Fibroblast of upper back skin (primary cell): ENCODE measurements around the gene SUN1.

Experiments used
- DNase-seq: peaks from one replicate; pipeline ENCODE4 v3.0.0-alpha.2; 2013

SUN1 gene

DNA sequence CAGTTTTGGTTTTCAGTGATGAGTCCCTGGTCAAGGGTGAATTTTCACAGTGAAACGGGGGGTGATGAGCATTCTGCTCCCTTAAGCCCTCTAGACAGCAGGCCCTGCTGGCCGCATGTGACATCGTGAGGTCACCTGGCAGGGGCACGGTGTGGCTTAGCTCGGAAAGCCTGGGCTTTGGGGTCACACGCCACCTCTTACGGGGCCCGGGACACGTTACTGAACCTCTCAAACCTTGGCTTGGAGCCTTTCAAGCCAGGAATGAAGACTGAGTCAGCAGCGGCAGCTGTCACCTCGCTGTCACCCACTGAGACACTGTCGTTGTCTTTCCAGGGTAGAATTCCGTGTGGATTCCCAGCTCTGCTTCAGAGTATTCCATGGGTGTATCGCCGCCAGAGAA lies 48.2 kb downstream of the SUN1 start:
- DNase-seq = no peak

DNA sequence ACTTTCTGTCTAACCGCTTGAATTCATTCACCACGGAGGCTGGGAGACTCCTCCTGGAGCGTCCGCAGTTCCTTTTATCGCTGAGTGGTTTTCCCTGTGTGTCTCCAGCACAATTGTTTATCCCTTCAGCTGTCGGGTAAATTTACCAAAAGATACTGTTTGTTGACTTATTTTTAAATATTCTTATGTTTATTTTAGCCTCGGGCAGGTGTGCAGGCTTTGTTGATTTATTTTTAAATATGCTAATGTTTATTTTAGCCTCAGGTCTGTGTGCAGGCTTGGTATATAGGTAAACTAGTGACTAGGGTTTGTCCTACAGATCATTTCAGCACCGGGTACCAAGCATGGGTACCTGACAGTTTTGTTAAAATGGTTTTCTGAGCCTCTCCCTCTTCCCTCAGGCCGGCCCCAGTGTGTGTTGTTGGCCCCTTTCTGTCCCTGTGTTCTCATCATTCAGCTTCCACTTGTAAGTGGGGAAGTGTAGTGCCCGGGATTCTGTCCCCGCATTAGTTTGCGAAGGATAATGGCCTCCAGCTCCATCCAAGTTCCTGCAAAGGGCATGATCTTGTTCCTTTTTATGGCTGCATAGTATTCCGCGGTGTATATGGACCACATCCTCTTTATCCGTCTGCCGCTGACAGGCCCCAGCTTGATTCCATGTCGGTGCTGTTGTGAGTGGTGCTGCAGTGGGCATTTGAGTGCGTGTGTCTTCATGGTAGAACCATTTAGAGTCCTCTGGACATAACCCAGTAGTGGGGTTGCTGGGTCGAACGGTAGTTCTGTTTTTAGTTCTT lies 49.4 kb downstream of the SUN1 start:
- DNase-seq = no peak

DNA sequence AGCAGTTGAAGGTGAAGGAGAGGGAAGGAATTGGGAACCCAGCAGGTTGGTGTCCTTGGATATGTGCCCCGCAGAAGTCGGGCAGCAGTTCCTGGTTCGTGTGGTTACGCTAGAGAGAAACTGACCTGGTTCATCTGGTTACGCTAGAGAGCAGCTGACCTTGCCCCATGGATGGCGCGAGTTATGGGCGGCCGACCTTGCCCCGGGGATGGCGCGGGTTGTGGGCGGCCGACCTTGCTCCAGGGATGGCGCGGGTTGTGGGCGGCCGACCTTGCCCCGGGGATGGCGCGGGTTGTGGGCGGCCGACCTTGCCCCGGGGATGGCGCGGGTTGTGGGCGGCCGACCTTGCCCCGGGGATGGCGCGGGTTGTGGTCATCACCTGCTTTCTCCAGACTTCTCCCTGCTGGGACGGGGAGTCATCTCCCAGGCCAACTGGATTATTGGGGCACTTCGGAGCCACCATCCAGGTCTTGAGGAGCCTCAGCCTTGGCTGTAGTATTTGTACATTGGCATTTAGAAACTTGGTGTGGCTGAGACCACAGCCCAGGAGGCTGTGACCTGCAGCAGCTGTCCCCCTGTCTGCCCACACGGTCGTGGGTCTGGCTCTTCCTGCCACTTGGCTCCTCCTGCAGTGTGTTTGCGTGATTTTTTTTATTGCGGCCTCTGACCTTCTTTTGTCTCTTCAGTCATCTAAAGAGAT lies 50.2 kb downstream of the SUN1 start:
- no peak for DNase-seq

DNA sequence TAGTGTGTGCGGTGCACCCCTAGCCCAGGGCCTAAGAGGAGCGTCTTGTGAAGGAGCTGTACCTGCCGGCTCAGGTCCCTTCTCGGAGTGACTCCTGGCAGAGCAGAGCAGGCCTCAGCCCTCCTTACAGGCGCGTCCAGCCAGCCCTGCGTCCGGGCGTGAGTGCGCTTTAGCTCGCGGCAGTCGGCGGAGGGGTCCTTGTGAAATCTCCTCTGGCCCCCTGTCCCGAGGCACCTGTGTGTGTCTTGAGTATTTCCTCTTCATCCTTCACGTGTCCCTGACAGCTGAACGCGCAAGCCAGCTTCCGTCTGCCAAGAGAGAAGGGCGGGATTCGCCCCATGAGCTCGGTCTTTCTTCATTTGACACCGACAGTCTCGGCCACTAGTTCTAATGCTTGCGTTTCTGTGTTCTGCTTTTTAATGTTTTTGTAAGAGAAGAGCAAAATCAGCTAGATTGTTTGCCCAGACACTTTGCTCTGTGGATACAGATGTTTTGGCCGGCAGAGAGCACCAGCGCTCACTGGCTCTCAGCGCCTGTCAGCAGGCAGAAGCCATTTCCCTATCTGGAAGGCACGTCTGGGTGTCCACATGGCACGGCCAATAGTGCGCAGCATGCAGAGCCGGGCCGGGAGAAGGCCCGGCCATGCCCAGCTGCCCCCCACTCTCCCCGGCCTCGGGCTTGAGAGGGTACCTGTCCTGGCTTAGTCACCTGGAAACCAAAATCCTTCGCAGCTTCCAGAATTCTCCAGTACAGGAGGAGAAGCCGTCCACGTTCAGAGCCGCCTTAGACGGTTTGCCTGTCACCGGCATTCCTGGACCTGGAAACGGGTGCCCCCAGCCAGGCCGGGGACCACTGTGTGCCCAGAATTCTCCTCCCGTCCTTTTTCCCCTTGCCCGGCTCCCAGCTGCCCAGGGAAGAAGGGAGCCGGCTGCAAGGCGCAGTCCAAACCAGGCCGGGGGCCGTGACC lies 51.1 kb downstream of the SUN1 start:
- no peak for DNase-seq

GRCh38 chr7:884191-885003 lies 52.1 kb downstream of the SUN1 start:
- DNase-seq = no peak

GRCh38 chr7:885261-885892 lies 53.1 kb downstream of the SUN1 start:
- no peak for DNase-seq

DNA sequence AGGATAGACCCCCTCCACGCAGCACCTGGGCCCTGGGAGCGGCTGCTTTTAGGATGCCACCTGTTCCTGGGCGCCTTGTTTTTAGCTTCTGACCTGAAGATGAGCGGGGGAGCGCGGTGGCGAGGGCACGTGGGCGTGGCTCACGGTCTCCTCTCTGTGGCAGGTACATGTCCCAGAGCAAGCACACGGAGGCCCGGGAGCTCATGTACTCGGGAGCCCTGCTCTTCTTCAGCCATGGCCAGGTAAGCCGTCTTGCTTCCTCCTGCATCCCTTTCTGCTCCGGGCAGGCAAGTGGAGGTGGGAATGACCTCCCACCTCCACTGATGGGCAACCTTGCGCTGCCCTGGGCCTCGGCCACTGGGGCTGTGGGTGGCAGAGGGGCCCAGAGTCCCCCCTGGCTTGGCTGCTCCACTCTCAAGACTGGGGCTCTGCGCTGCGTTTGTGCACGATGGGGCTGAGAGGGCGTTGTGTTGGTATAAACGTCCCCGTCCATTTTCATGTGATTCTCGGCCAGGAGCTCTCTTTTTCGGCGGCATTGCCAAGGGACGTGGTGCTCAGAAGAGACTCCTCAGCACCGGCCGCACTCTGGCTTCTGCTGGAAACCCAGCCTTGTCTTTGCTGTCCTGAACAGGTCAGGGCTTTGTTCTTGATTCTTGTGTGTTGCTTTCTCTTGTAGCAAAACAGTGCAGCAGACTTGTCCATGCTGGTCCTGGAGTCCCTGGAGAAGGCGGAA lies 53.8 kb downstream of the SUN1 start:
- no peak for DNase-seq

DNA sequence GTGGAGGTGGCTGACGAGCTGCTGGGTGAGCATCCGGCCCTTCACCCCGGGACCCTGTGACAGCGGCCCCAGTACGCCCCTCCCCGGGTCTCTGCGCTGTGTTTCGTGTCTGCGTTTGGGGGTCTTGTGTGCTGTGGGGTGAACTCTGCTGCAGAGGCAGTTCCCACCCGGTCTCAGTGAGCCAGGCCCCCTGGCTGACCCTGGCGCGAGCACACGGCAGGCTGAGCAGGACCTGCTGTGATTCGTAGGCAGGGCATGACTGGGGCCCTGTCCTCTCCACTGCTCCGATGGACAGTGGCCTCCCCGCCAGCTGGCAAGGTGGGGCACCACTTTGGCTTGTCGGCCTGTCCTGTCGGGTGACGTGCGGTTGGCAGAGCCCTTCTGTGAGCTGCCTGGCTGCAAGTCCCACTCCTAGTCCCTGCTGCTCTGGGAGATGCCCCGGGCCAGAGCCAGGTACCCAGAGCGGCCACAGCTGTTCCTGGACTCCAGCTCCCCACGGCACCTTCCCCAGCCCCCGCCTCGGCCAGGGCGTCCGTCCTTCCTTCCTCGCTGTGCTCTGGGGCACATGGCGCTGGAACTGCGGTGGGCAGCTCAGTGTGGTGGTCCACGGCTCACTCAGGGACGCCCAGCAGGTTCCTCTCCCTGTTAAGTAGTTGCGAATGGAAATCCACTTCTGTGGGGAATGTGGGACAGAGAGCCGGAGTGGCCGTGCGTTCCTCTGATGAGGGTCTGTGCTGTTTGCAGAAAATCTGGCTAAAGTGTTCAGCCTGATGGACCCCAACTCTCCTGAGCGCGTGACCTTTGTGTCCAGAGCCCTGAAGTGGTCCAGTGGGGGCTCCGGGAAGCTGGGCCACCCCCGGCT lies 54.6 kb downstream of the SUN1 start:
- DNase-seq = no peak

DNA sequence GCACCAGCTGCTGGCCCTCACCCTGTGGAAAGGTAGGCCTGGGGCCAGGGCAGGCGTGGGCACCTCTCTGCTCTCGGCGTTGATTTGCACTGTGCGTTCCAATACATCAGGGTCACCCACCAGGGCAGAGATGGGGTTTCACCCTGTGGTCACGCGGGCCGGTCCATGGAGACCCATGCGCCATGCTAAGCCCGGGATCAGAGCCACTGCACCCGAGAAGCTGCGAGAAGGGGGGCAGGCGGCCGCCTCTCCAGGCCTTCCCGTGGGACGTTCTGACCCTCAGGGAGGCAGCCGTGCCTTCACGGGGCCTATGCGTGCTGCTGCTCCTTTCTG lies 55.2 kb downstream of the SUN1 start:
- no peak for DNase-seq

DNA sequence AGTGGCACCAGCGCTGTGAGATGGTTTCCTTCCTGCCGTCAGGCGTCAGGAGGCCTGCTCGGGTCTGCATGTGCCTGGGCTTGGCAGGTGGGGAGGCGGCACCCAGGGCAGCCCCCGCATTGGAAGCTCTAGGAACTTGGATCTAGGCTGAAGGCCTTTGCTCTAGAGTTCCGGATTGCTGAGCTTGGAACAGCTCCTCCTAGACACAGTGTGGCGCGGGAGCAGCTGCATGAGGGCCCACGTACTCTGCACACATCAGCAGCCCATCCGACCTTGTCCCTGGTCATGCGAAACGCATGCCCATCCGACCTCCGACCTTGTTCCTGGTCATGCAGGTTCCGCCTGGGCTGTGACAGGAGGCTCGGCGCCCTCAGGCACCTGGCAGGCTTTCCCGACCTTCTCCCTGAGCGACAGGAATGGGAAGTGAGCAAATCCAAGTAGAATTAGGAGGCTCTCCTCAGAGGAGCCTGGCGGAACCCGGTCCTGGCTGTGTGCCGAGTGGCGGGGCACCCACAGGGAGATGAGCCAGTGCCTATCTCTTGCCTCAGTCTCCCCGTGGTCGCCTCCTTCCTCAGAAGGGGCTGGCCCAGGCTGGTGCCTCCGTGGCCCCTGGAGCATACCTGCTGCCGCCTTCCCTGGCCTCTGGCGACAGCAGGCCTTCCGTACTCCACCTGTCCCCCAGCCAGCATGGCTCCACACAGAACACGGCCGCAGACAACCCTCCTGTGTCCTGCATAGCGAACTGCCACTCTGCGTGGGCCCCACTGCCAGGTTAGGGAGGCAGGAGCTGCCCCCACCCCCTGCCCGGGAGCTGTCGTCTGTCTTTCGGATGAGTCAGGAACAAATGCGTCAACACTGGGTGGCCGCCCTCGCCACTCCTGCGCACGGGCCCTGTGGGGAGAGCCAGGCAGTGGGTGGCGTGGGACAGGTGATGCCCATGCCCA lies 56.1 kb downstream of the SUN1 start:
- DNase-seq = no peak

GRCh38 chr7:889025-889390 lies 56.7 kb downstream of the SUN1 start:
- no peak for DNase-seq

DNA sequence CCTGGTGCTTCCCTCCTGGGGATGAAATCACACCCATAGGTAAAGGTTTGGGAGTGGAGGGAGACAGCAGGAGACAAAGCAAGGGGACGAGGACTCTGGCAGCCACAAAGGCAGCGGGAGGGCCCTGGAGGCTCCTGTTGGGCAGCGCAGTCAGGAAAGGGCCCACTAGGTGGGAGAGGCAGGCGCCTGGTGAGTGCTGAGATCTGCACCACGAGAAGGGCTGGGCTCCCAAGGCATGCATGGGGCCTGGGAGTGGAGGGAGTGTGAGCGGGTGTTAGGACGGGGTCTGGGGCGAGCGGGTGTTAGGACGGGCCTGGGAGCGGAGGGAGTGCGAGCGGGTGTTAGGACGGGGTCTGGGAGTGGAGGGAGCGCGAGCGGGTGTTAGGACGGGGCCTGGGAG lies 57.1 kb downstream of the SUN1 start:
- DNase-seq = no peak

DNA sequence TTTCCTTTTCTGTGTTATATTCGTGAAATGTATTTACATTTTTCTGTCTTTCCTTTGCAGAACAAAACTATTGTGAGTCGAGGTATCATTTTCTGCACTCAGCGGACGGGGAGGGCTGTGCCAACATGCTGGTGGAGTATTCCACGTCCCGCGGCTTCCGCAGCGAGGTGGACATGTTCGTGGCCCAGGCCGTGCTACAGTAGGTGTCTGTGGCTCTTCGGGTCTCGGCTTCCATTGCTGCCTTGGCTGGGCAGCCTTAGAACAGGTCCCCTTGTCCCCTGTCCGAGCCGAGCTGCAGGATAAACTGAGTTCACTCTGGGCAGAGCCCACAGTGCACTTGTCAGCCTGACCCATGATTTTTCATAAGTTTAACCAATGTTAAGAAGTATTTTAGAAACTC lies 58.6 kb downstream of the SUN1 start:
- no peak for DNase-seq

- no peak for DNase-seq
These were observed 59.0 kb downstream of the SUN1 start for GRCh38 chr7:891291-891690.

GRCh38 chr7:891805-892204 lies 59.5 kb downstream of the SUN1 start:
- DNase-seq = no peak

- no peak for DNase-seq
These were observed 60.6 kb downstream of the SUN1 start for GRCh38 chr7:892648-893593.

DNA sequence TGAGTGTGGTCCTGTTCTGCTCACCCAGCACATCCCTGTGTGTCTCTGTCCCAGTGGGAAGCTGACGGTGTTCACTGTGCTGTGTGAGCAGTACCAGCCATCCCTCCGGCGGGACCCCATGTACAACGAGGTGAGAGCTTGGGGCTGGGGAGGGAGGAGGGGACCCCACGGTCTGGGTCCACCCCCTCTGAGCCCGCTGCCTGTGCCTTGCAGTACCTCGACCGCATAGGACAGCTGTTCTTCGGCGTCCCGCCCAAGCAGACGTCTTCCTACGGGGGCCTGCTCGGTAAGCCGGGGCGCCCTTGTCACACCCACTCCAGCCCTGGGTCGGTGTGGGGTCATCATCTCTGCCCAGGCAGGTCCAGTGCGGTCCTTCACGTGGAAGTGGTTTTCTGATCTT lies 61.4 kb downstream of the SUN1 start:
- DNase-seq = no peak
